ENCODE measurements around the gene ATXN1. TPM values are rescaled to one million over a fixed set of nuclear protein-coding genes. Genes with fewer than 3 reads are reported as not detected.

The ATXN1 gene
- polyA plus RNA-seq, 1 of the 3 experiments (the other 2 are of a cell fraction) = 7.9 TPM

- 99% methylated on average over 7 of the region's 7 CpGs for WGBS (ENCODE audit: low lambda C conversion rate)
- no peak for TF ChIP-seq ELF1 (IDR thresholded peaks at IDR 0.05)
- TF ChIP-seq CTCF (IDR thresholded peaks at IDR 0.05) = no peak
- Histone ChIP-seq H3K4me3 (ENCODE audit: low read depth in 2 of 2, low read length in 1 of 2) (no peak overlapping the region), H3K9me2 (no peaks in the 10 kb centered on the region), H3K36me3 (replicated peaks in 1 of 2; ENCODE audit: control insufficient read depth in 1 of 2, insufficient read depth in 2 of 2, low read length in 1 of 2) (peaks cover 0 to 3% of the 10 kb centered on the region in 2 experiments), H3K9me3 (no peaks in the 10 kb centered on the region), H3K79me2 (ENCODE audit: insufficient read depth) (peaks cover 21% of the 10 kb centered on the region), H3K27me3 (ENCODE audit: insufficient read depth) (no peaks in the 10 kb centered on the region), H3F3A (replicated peaks; ENCODE audit: insufficient read depth) (peaks cover 3% of the 10 kb centered on the region), H3K9ac (no peak overlapping the region), H4K20me1 (ENCODE audit: insufficient read depth) (no peaks in the 10 kb centered on the region), H3K4me2 (no peak overlapping the region), H3K4me1 (ENCODE audit: control insufficient read depth in 1 of 2, insufficient read depth in 2 of 2, low read depth in 1 of 2, low read length in 1 of 2) (peaks cover 0 to 3% of the 10 kb centered on the region in 2 experiments; a peak in 2 of 4 replicates), H3K27ac (ENCODE audit: low read depth in 2 of 2, low read length in 1 of 2) (no peak overlapping the region), H2AFZ (ENCODE audit: low read depth) (no peak overlapping the region)
- CTCF ChIA-PET = interaction anchor here (0.7 kb wide), 1 partner anchor 31 kb away, joined by 3 read pairs; no protein-coding TSS in a partner anchor
- DNase-seq = no peak
- POLR2A ChIA-PET = no interaction called here
Observed at GRCh38 chr6:16440636-16441212, 320.5 kb downstream of the ATXN1 start.

GRCh38 chr6:16438718-16439591 is 322.3 kb downstream of the ATXN1 start:
- TF ChIP-seq RCOR1 (IDR thresholded peaks at IDR 0.05; ENCODE audit: low read length) = no peak
- no peak for TF ChIP-seq FOXM1 (IDR thresholded peaks at IDR 0.05; ENCODE audit: low read depth)
- no peak for TF ChIP-seq EP300 (IDR thresholded peaks at IDR 0.05; ENCODE audit: borderline replicate concordance in 1 of 2, low read depth in 1 of 2, low read length in 1 of 2)
- TF ChIP-seq CTCF (IDR thresholded peaks at IDR 0.05) = no peak
- no peak for TF ChIP-seq MXI1 (IDR thresholded peaks at IDR 0.05; ENCODE audit: low read depth, low read length)
- TF ChIP-seq YY1 (IDR thresholded peaks at IDR 0.05; ENCODE audit: low read depth) = no peak
- TF ChIP-seq IRF3 (IDR thresholded peaks at IDR 0.05; ENCODE audit: low read depth, low read length) = no peak
- no peak for TF ChIP-seq RFX5 (IDR thresholded peaks at IDR 0.05; ENCODE audit: low read length)
- Histone ChIP-seq H3K4me2 (no peak overlapping the region), H2AFZ (ENCODE audit: low read depth) (no peak overlapping the region), H3K27me3 (ENCODE audit: insufficient read depth) (no peaks in the 10 kb centered on the region), H3K36me3 (replicated peaks in 1 of 2; ENCODE audit: control insufficient read depth in 1 of 2, insufficient read depth in 2 of 2, low read length in 1 of 2) (peaks cover 0 to 3% of the 10 kb centered on the region in 2 experiments), H3K27ac (ENCODE audit: low read depth in 2 of 2, low read length in 1 of 2) (peak overlapping the region in 1 of 2 experiments; percentile 18; a peak in 2 of 4 replicates), H3K4me3 (ENCODE audit: low read depth in 2 of 2, low read length in 1 of 2) (no peak overlapping the region), H3K9ac (no peak overlapping the region), H3K9me3 (no peaks in the 10 kb centered on the region), H3F3A (replicated peaks; ENCODE audit: insufficient read depth) (no peaks in the 10 kb centered on the region), H3K4me1 (ENCODE audit: control insufficient read depth in 1 of 2, insufficient read depth in 2 of 2, low read depth in 1 of 2, low read length in 1 of 2) (peaks cover 0 to 3% of the 10 kb centered on the region in 2 experiments; a peak in 2 of 4 replicates), H3K79me2 (ENCODE audit: insufficient read depth) (peaks cover 13% of the 10 kb centered on the region), H3K9me2 (no peaks in the 10 kb centered on the region), H4K20me1 (ENCODE audit: insufficient read depth) (no peaks in the 10 kb centered on the region)
- POLR2A ChIA-PET = no interaction called here
- WGBS (ENCODE audit: low lambda C conversion rate) = 62% methylated on average over 11 of the region's 14 CpGs
- no peak for DNase-seq
- CTCF ChIA-PET = interaction anchor here (1.3 to 2.0 kb wide), 2 partner anchors 14 to 29 kb away, joined by 5 to 7 read pairs; no protein-coding TSS in a partner anchor

Measured in SK-N-SH (cell line).